ENCODE measurements around the gene RALB.

DNA sequence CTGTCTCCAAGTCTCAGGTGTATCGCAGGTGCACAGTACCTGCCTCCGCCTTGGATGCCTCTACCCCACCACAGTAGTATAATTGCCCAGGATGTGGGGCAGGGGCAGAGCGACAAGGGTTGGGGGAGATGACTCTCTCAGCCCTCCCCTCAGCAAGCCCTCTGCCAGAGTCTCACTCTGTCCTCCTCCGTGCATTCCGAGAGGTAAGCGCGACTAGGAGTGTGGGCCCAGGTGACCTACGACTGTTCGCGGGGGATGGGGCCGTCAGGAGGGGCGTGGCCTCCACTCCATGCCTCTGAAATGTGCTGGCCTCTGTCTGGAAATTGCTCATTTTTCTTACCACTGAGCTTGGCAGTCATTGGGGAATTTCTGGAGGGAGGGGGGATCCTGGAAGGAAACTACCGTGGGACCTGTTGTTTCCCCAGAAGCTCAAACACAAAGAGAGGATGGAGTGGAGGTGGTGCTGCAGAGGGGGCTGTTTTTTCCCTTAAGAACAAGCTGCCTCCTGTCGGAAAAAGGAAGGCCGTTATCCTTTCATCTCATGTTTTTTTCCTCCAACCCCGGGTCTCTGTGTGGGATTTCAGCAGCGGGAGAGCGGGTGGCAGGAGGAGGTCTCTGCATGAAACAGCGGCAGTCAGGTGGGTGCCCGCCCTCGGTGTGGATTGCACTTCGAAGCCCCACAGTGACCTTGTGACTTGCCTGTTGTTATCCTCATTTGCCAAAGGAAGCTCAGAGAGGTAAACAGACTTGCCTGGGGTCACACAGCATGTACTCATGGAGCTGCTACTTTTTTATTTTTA lies 13.0 kb upstream of the RALB start:
- TF ChIP-seq, protein P1, sequence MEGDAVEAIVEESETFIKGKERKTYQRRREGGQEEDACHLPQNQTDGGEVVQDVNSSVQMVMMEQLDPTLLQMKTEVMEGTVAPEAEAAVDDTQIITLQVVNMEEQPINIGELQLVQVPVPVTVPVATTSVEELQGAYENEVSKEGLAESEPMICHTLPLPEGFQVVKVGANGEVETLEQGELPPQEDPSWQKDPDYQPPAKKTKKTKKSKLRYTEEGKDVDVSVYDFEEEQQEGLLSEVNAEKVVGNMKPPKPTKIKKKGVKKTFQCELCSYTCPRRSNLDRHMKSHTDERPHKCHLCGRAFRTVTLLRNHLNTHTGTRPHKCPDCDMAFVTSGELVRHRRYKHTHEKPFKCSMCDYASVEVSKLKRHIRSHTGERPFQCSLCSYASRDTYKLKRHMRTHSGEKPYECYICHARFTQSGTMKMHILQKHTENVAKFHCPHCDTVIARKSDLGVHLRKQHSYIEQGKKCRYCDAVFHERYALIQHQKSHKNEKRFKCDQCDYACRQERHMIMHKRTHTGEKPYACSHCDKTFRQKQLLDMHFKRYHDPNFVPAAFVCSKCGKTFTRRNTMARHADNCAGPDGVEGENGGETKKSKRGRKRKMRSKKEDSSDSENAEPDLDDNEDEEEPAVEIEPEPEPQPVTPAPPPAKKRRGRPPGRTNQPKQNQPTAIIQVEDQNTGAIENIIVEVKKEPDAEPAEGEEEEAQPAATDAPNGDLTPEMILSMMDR (IDR thresholded peaks at IDR 0.05; ENCODE audit: control extremely low read depth in 1 of 3, insufficient read depth in 1 of 3, low read depth in 1 of 3, low read length in 3 of 3) = no peak
- TF ChIP-seq EZH2 (IDR thresholded peaks at IDR 0.05; ENCODE audit: low read depth, low read length, severe bottlenecking) (no peak), POLR2AphosphoS5 (IDR thresholded peaks at IDR 0.05; ENCODE audit: low read depth, low read length) (no peak), POLR2A (IDR thresholded peaks at IDR 0.05; ENCODE audit: control extremely low read depth in 1 of 2, low read depth in 2 of 2, low read length in 2 of 2) (no peak), ZNF274 (IDR thresholded peaks at IDR 0.05; ENCODE audit: borderline replicate concordance, extremely low read depth, low read length) (no peak), MAFK (IDR thresholded peaks at IDR 0.05; ENCODE audit: low read depth, low read length) (no peak), EP300 (IDR thresholded peaks at IDR 0.05; ENCODE audit: borderline replicate concordance in 1 of 2, low read depth in 2 of 2, low read length in 2 of 2) (no peak), BRCA1 (IDR thresholded peaks at IDR 0.05; ENCODE audit: low read depth, low read length) (no peak)
- TF ChIP-seq, protein P2, sequence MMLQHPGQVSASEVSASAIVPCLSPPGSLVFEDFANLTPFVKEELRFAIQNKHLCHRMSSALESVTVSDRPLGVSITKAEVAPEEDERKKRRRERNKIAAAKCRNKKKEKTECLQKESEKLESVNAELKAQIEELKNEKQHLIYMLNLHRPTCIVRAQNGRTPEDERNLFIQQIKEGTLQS (IDR thresholded peaks at IDR 0.05; ENCODE audit: insufficient read depth, low read depth, low read length) = no peak
